SK-N-SH (cell line): ENCODE results near the gene HEPH. TPM values are rescaled to one million over a fixed set of nuclear protein-coding genes. Genes with fewer than 3 reads are reported as not detected.

ENCODE experiments used
- CTCF ChIA-PET: fragments of 300-600, 350-600 bp; formaldehyde crosslinking; extraction: SDS; loops from one replicate; lab custom pipeline; 2021; lab: Yijun Ruan, JAX
- POLR2A ChIA-PET: fragments of 350-600 bp; sonication (Branson Sonifier 250); formaldehyde crosslinking; extraction: SDS; loops from one replicate; lab custom pipeline; 2020; ENCODE audit warnings: antibody characterized with exemption, inconsistent platforms; lab: Yijun Ruan, JAX
- DNase-seq: peaks from one replicate; pipeline ENCODE4 v3.0.0; 2012
- H2AFZ ChIP-seq: fragments of 200-600 bp; sonication (generic); 2 replicates; pipeline ENCODE4 v1.8.1; 2016; ENCODE audit warnings: antibody characterized with exemption, mild to moderate bottlenecking, low read depth
- H3F3A ChIP-seq: fragments of 200-600 bp; sonication (generic); replicated peaks from 2 replicates; pipeline ENCODE3; 2016; ENCODE audit warnings: antibody characterized with exemption, mild to moderate bottlenecking; ENCODE audit not compliant: insufficient read depth
- H3K27ac ChIP-seq, 2 experiments: fragments of 200-500 bp in 1 of 2; fragments of 200-600 bp in 1 of 2; sonication (Bioruptor generic) in 1 of 2; sonication (generic), shearing (Covaris generic) in 1 of 2; 2 replicates each; pipeline versions ENCODE4 v1.5.1 to v1.6.1; 2014 to 2016; ENCODE audit warnings: low read depth in 2 of 2, inconsistent platforms in 1 of 2, low read length in 1 of 2, mild to moderate bottlenecking in 1 of 2, mixed read lengths in 1 of 2
- H3K27me3 ChIP-seq: fragments of 200-600 bp; sonication (generic), shearing (Covaris generic); 2 replicates; pipeline ENCODE4 v1.6.1; 2016; ENCODE audit warnings: mixed run types; ENCODE audit not compliant: insufficient read depth
- H3K36me3 ChIP-seq, 2 experiments: fragments of 200-500 bp in 1 of 2; fragments of 200-600 bp in 1 of 2; sonication (Bioruptor generic) in 1 of 2; sonication (generic) in 1 of 2; replicated peaks in 1 of 2; 2 replicates each; pipeline versions ENCODE3 to v1.5.1; 2014 to 2016; ENCODE audit warnings: low read length in 1 of 2, mild to moderate bottlenecking in 1 of 2; ENCODE audit not compliant: insufficient read depth in 2 of 2, control insufficient read depth in 1 of 2
- H3K4me1 ChIP-seq, 2 experiments: fragments of 200-500 bp in 1 of 2; fragments of 200-600 bp in 1 of 2; sonication (Bioruptor generic) in 1 of 2; sonication (generic), shearing (Covaris generic) in 1 of 2; 2 replicates each; pipeline versions ENCODE4 v1.5.1 to v1.6.1; 2014 to 2016; ENCODE audit warnings: low read depth in 1 of 2, low read length in 1 of 2, mixed run types in 1 of 2; ENCODE audit not compliant: insufficient read depth in 2 of 2, control insufficient read depth in 1 of 2
- H3K4me2 ChIP-seq: fragments of 200-600 bp; sonication (generic), shearing (Covaris generic); 2 replicates; pipeline ENCODE4 v1.6.1; 2017; ENCODE audit warnings: mixed run types
- H3K4me3 ChIP-seq, 2 experiments: fragments of 200-500 bp in 1 of 2; fragments of 200-600 bp in 1 of 2; sonication (Bioruptor generic) in 1 of 2; sonication (generic), shearing (Covaris generic) in 1 of 2; 2 replicates each; pipeline versions ENCODE4 v1.5.1 to v1.8.1; 2014 to 2016; ENCODE audit warnings: low read depth in 2 of 2, inconsistent platforms in 1 of 2, low read length in 1 of 2, mild to moderate bottlenecking in 1 of 2, mixed read lengths in 1 of 2, moderate library complexity in 1 of 2
- H3K79me2 ChIP-seq: fragments of 200-600 bp; sonication (generic); 2 replicates; pipeline ENCODE4 v1.8.1; 2017; ENCODE audit warnings: mild to moderate bottlenecking; ENCODE audit not compliant: insufficient read depth
- H3K9ac ChIP-seq: fragments of 200-600 bp; sonication (generic); 2 replicates; pipeline ENCODE4 v1.6.1; 2017; ENCODE audit warnings: mixed run types
- H3K9me2 ChIP-seq: fragments of 200-600 bp; sonication (generic); 2 replicates; pipeline ENCODE4 v1.6.1; 2017; ENCODE audit warnings: mixed run types
- H3K9me3 ChIP-seq: fragments of 200-600 bp; sonication (generic); 2 replicates; pipeline ENCODE4 v1.6.1; 2017; ENCODE audit warnings: mixed run types, mild to moderate bottlenecking, moderate library complexity
- H4K20me1 ChIP-seq: fragments of 200-600 bp; sonication (generic); 2 replicates; pipeline ENCODE4 v1.6.1; 2017; ENCODE audit warnings: mild to moderate bottlenecking, mixed run types; ENCODE audit not compliant: insufficient read depth
- CHD2 ChIP-seq: fragments of 150-350 bp; IDR thresholded peaks from 2 replicates; pipeline ENCODE4 v1.6.1; 2018; ENCODE audit warnings: low read length; ENCODE audit not compliant: partially characterized antibody
- ELF1 ChIP-seq: IDR thresholded peaks from 2 replicates; pipeline ENCODE4 v1.4.0; 2012
- EP300 ChIP-seq, 2 experiments: IDR thresholded peaks; 2 replicates each; pipeline versions ENCODE4 v1.4.0 to v1.6.1; 2012; ENCODE audit warnings: borderline replicate concordance in 1 of 2, low read depth in 1 of 2, low read length in 1 of 2
- FOXJ3 ChIP-seq: sonication (generic); formaldehyde crosslinking; IDR thresholded peaks from 2 replicates; pipeline ENCODE4 v1.5.1; 2020; ENCODE audit warnings: mild to moderate bottlenecking, missing genetic modification reagents
- FOXM1 ChIP-seq: IDR thresholded peaks from 2 replicates; pipeline ENCODE4 v1.4.0; 2012; ENCODE audit warnings: low read depth, mild to moderate bottlenecking
- GABPA ChIP-seq: IDR thresholded peaks from 2 replicates; pipeline ENCODE4 v1.4.0; 2012; ENCODE audit warnings: low read depth, mild to moderate bottlenecking
- JUND ChIP-seq: IDR thresholded peaks from 2 replicates; pipeline ENCODE4 v1.4.0; 2012
- MXI1 ChIP-seq: IDR thresholded peaks from 2 replicates; pipeline ENCODE4 v1.6.1; 2012; ENCODE audit warnings: mild to moderate bottlenecking, low read depth, low read length, improper control_type of control experiment
- NRF1 ChIP-seq: IDR thresholded peaks from 2 replicates; pipeline ENCODE4 v1.6.1; 2012; ENCODE audit warnings: low read depth, mild to moderate bottlenecking, low read length
- RAD21 ChIP-seq: IDR thresholded peaks from 2 replicates; pipeline ENCODE4 v1.6.1; 2012; ENCODE audit warnings: mild to moderate bottlenecking, low read length
- RXRA ChIP-seq: IDR thresholded peaks from 2 replicates; pipeline ENCODE4 v1.4.0; 2012; ENCODE audit warnings: low read depth, mild to moderate bottlenecking, borderline replicate concordance
- SMC3 ChIP-seq: IDR thresholded peaks from 2 replicates; pipeline ENCODE4 v1.6.1; 2012; ENCODE audit warnings: low read depth, low read length, improper control_type of control experiment
- TEAD4 ChIP-seq: IDR thresholded peaks from 2 replicates; pipeline ENCODE4 v1.4.0; 2012; ENCODE audit warnings: mild to moderate bottlenecking, borderline replicate concordance; ENCODE audit not compliant: insufficient read depth
- WGBS: methylation state at CpG from one replicate; pipeline ENCODE4 v1.1.6; 2017; ENCODE audit warnings: low lambda C conversion rate; 5-methylcytosine and 5-hydroxymethylcytosine counted together
- polyA plus RNA-seq, 3 experiments: library from polyadenylated mRNA; depleted of rRNA; stranded (reverse); fragments of >200 nt; gene quantifications; 2 replicates each; pipeline ENCODE4 v1.2.3, GENCODE V29; 2012
- TF ChIP-seq, protein P1 (sequence below): fragments of 200-600 bp; sonication (generic); IDR thresholded peaks from 2 replicates; pipeline ENCODE4 v1.6.1; 2017; ENCODE audit warnings: antibody characterized with exemption, mild to moderate bottlenecking, moderate library complexity
- TF ChIP-seq, protein P2 (sequence below): IDR thresholded peaks from 2 replicates; pipeline ENCODE4; 2012
- TF ChIP-seq, protein P3 (sequence below): IDR thresholded peaks from 2 replicates; pipeline ENCODE4 v1.4.0; 2012; ENCODE audit warnings: low read depth, borderline replicate concordance

Gene HEPH
- polyA plus RNA-seq, 1 of the 3 experiments (the other 2 are of a cell fraction): 8.6 TPM

DNA sequence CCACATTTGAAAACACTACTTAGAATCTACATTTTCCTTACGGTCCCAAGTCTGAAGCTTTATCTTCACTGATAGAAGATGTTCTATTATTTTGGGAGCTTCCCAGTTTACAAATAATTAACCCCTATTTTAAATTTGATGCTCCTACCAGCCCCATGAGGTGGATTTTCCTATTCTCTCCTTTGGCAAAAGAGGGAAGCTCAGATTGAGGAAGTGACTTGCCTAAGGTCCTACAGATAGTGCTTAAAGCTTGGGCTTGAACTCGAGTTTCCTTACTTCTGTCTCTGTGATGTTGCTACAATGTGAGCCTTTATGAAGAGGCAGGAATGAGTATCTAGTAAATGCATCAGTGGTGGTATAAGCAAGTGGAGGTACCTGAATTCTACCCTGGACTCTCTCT, 27.5 kb downstream of the HEPH start:
- Histone ChIP-seq H2AFZ (no peak overlapping the region), H3K4me1 (no peaks in the 10 kb centered on the region), H3K27ac (no peak overlapping the region)
- no peak for DNase-seq
- TF ChIP-seq ELF1: no peak
- TF ChIP-seq FOXJ3: no peak
- TF ChIP-seq RAD21: no peak
- TF ChIP-seq, protein P1, sequence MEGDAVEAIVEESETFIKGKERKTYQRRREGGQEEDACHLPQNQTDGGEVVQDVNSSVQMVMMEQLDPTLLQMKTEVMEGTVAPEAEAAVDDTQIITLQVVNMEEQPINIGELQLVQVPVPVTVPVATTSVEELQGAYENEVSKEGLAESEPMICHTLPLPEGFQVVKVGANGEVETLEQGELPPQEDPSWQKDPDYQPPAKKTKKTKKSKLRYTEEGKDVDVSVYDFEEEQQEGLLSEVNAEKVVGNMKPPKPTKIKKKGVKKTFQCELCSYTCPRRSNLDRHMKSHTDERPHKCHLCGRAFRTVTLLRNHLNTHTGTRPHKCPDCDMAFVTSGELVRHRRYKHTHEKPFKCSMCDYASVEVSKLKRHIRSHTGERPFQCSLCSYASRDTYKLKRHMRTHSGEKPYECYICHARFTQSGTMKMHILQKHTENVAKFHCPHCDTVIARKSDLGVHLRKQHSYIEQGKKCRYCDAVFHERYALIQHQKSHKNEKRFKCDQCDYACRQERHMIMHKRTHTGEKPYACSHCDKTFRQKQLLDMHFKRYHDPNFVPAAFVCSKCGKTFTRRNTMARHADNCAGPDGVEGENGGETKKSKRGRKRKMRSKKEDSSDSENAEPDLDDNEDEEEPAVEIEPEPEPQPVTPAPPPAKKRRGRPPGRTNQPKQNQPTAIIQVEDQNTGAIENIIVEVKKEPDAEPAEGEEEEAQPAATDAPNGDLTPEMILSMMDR: no peak
- no peak for TF ChIP-seq NRF1
- TF ChIP-seq FOXM1: no peak
- TF ChIP-seq JUND: no peak
- no peak for TF ChIP-seq GABPA
- no peak for TF ChIP-seq EP300 (IDR thresholded peaks at IDR 0.05; ENCODE audit: borderline replicate concordance in 1 of 2, low read depth in 1 of 2, low read length in 1 of 2)
- TF ChIP-seq MXI1: no peak
- no peak for TF ChIP-seq SMC3
- no peak for TF ChIP-seq TEAD4
- TF ChIP-seq, protein P2, sequence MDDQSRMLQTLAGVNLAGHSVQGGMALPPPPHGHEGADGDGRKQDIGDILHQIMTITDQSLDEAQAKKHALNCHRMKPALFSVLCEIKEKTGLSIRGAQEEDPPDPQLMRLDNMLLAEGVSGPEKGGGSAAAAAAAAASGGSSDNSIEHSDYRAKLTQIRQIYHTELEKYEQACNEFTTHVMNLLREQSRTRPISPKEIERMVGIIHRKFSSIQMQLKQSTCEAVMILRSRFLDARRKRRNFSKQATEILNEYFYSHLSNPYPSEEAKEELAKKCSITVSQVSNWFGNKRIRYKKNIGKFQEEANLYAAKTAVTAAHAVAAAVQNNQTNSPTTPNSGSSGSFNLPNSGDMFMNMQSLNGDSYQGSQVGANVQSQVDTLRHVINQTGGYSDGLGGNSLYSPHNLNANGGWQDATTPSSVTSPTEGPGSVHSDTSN: no peak
- TF ChIP-seq, protein P3, sequence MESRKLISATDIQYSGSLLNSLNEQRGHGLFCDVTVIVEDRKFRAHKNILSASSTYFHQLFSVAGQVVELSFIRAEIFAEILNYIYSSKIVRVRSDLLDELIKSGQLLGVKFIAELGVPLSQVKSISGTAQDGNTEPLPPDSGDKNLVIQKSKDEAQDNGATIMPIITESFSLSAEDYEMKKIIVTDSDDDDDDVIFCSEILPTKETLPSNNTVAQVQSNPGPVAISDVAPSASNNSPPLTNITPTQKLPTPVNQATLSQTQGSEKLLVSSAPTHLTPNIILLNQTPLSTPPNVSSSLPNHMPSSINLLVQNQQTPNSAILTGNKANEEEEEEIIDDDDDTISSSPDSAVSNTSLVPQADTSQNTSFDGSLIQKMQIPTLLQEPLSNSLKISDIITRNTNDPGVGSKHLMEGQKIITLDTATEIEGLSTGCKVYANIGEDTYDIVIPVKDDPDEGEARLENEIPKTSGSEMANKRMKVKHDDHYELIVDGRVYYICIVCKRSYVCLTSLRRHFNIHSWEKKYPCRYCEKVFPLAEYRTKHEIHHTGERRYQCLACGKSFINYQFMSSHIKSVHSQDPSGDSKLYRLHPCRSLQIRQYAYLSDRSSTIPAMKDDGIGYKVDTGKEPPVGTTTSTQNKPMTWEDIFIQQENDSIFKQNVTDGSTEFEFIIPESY: no peak
- TF ChIP-seq, all 33 proteins: peak for 0
- no peaks in the 10 kb centered on the region for H3K9me3 ChIP-seq
- no peaks in the 10 kb centered on the region for H3K79me2 ChIP-seq
- no peaks in the 10 kb centered on the region for H3K27me3 ChIP-seq
- no peaks in the 10 kb centered on the region for H3K36me3 ChIP-seq
- no peak overlapping the region for H3K4me2 ChIP-seq
- no peak overlapping the region for H3K9ac ChIP-seq
- no peaks in the 10 kb centered on the region for H3K9me2 ChIP-seq
- H3F3A ChIP-seq: no peaks in the 10 kb centered on the region
- ChIA-PET CTCF (no interaction called here), POLR2A (no interaction called here)
- H3K4me3 ChIP-seq: no peak overlapping the region
- H4K20me1 ChIP-seq: no peaks in the 10 kb centered on the region
- whole genome bisulfite sequencing: 12% methylated on average over 2 of the region's 2 CpGs

DNA sequence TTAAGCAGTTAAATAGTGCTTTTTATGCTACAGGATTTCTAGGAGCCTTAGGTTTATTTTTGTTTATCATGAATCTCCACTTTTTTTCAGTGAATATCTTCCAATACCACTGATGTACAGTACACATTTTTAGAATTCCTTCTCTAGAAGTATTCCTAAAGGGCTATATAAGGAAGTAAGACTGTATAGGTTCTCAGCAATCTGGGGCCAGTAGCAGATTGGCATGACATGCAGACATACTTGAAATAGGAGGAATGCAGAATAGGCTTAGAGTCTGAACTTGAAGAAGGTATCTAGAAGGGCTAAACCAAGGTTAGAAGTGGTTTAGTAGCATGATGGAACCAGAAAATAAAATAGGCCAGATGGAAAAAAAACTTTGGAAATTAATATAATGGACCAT, 29.8 kb downstream of the HEPH start:
- Histone ChIP-seq H3K9me3 (no peaks in the 10 kb centered on the region), H3K4me2 (no peak overlapping the region), H2AFZ (no peak overlapping the region), H3K9ac (no peak overlapping the region), H3K36me3 (no peaks in the 10 kb centered on the region), H3K4me3 (no peak overlapping the region), H3K27ac (no peak overlapping the region), H3F3A (no peaks in the 10 kb centered on the region), H3K79me2 (no peaks in the 10 kb centered on the region), H4K20me1 (no peaks in the 10 kb centered on the region), H3K4me1 (no peaks in the 10 kb centered on the region), H3K9me2 (no peaks in the 10 kb centered on the region), H3K27me3 (no peaks in the 10 kb centered on the region)
- POLR2A ChIA-PET: no interaction called here
- CTCF ChIA-PET: no interaction called here
- DNase-seq: no peak
- TF ChIP-seq CHD2 (no peak), RXRA (no peak)
- TF ChIP-seq, protein P2: no peak
